GM21526 (cell line): ENCODE data around the gene RNF223.
"Not testable (repeated sequence)": the region's sequence is repeated elsewhere in the genome, so short reads cannot be mapped to it uniquely, and the experiment has no call there.

Experiments
- ATAC-seq: cut with Tn5 transposase; IDR thresholded peaks from one replicate; pipeline ENCODE4 v1.9.1; 2021; ENCODE audit warnings: moderate library complexity; ENCODE audit not compliant: unreplicated experiment, low FRiP score

The RNF223 gene

GRCh38 chr1:1110561-1110971, 36.5 kb upstream of the RNF223 start:
- no peak for ATAC-seq

GRCh38 chr1:1109743-1110142, 35.6 kb upstream of the RNF223 start:
- no peak for ATAC-seq

- no peak for ATAC-seq
Observed at GRCh38 chr1:1106510-1107221, 32.6 kb upstream of the RNF223 start.

- not testable (repeated sequence) for ATAC-seq
Observed at GRCh38 chr1:1104152-1104551, 30.0 kb upstream of the RNF223 start.

- ATAC-seq = no peak
Observed at GRCh38 chr1:1101503-1101902, 27.4 kb upstream of the RNF223 start.

GRCh38 chr1:1100296-1100695, 26.2 kb upstream of the RNF223 start:
- ATAC-seq = no peak

- ATAC-seq = no peak
Observed at GRCh38 chr1:1099506-1100183, 25.5 kb upstream of the RNF223 start.

GRCh38 chr1:1098681-1099421, 24.7 kb upstream of the RNF223 start:
- no peak for ATAC-seq

GRCh38 chr1:1096136-1096535, 22.0 kb upstream of the RNF223 start:
- ATAC-seq = not testable (repeated sequence)

GRCh38 chr1:1094981-1095380, 20.9 kb upstream of the RNF223 start:
- ATAC-seq = no peak

- ATAC-seq = no peak
Observed at GRCh38 chr1:1093610-1093943, 19.5 kb upstream of the RNF223 start.

GRCh38 chr1:1092894-1093609, 18.9 kb upstream of the RNF223 start:
- no peak for ATAC-seq

- no peak for ATAC-seq
Observed at GRCh38 chr1:1092149-1092855, 18.2 kb upstream of the RNF223 start.

- no peak for ATAC-seq
Observed at GRCh38 chr1:1091344-1092148, 17.4 kb upstream of the RNF223 start.

- ATAC-seq = no peak
Observed at GRCh38 chr1:1090424-1091343, 16.6 kb upstream of the RNF223 start.

GRCh38 chr1:1089731-1090423, 15.8 kb upstream of the RNF223 start:
- no peak for ATAC-seq

GRCh38 chr1:1088801-1089680, 14.9 kb upstream of the RNF223 start:
- ATAC-seq = no peak
